ENCODE data around the gene GPATCH11. TPM values are rescaled to one million over a fixed set of nuclear protein-coding genes. Genes with fewer than 3 reads are reported as not detected.

Gene GPATCH11
- polyA plus RNA-seq, 1 experiment, result 2.0 TPM

GRCh38 chr2:37091873-37092272, 7.6 kb downstream of the GPATCH11 start:
- ChIA-PET POLR2A (no interaction called here), CTCF (no interaction called here)
- H3K36me3 ChIP-seq (ENCODE audit: control insufficient read depth, insufficient read depth, low read length), result peaks cover 11% of the 10 kb centered on the region
- no peaks in the 10 kb centered on the region for H3K27me3 ChIP-seq (ENCODE audit: control insufficient read depth, insufficient read depth, low read length)
- H3K4me3 ChIP-seq (ENCODE audit: low read depth, low read length), result no peak overlapping the region
- TF ChIP-seq, protein P1, sequence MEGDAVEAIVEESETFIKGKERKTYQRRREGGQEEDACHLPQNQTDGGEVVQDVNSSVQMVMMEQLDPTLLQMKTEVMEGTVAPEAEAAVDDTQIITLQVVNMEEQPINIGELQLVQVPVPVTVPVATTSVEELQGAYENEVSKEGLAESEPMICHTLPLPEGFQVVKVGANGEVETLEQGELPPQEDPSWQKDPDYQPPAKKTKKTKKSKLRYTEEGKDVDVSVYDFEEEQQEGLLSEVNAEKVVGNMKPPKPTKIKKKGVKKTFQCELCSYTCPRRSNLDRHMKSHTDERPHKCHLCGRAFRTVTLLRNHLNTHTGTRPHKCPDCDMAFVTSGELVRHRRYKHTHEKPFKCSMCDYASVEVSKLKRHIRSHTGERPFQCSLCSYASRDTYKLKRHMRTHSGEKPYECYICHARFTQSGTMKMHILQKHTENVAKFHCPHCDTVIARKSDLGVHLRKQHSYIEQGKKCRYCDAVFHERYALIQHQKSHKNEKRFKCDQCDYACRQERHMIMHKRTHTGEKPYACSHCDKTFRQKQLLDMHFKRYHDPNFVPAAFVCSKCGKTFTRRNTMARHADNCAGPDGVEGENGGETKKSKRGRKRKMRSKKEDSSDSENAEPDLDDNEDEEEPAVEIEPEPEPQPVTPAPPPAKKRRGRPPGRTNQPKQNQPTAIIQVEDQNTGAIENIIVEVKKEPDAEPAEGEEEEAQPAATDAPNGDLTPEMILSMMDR (IDR thresholded peaks at IDR 0.05; ENCODE audit: insufficient read depth, low read depth, low read length), result no peak
- no peak for DNase-seq (ENCODE audit: low read depth)

- CTCF ChIA-PET, result no interaction called here
- POLR2A ChIA-PET, result no interaction called here
- TF ChIP-seq, protein P1 (IDR thresholded peaks at IDR 0.05; ENCODE audit: insufficient read depth, low read depth, low read length), result no peak
- H3K36me3 ChIP-seq (ENCODE audit: control insufficient read depth, insufficient read depth, low read length), result peaks cover 9% of the 10 kb centered on the region
- no peaks in the 10 kb centered on the region for H3K27me3 ChIP-seq (ENCODE audit: control insufficient read depth, insufficient read depth, low read length)
- no peak for DNase-seq (ENCODE audit: low read depth)
- no peak overlapping the region for H3K4me3 ChIP-seq (ENCODE audit: low read depth, low read length)
Observed at GRCh38 chr2:37096568-37096967, 12.2 kb downstream of the GPATCH11 start.

DNA sequence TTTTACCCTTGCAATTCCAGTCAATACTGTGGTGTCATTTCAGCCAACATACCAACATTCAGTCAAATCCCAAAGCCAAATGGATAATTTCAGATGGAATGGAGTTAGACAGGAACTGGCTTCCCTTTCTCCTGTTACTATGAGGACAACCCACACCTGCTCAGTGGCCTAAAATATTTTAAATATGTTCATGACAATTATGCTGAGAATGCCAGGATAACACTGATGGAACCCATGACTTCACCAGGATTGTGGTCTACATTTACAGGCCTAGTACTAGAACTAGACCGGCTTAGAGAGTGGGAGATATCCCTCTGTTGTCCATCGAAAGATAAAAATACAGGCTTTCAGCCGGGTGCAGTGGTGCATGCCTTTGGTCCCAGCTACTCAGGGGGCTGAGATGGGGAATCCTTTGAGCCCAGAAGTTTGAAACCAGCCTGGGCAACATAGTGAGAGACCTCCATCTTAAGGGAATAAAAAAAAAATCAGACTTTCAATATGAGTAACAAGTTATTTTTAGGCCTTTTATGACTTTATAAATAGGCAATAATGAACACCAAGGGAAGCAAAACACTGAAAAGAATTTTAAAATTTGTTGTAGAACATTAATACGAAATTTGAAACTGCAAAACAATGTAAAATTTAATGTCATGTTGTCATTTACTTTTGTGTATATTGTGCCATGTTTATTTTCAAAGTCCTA, 14.2 kb downstream of the GPATCH11 start:
- no peak overlapping the region for H3K4me3 ChIP-seq (ENCODE audit: low read depth, low read length)
- TF ChIP-seq, protein P1 (IDR thresholded peaks at IDR 0.05; ENCODE audit: insufficient read depth, low read depth, low read length), result no peak
- H3K27me3 ChIP-seq (ENCODE audit: control insufficient read depth, insufficient read depth, low read length), result no peaks in the 10 kb centered on the region
- DNase-seq (ENCODE audit: low read depth), result no peak
- CTCF ChIA-PET, result no interaction called here
- H3K36me3 ChIP-seq (ENCODE audit: control insufficient read depth, insufficient read depth, low read length), result peaks cover 7% of the 10 kb centered on the region
- POLR2A ChIA-PET, result no interaction called here

DNA sequence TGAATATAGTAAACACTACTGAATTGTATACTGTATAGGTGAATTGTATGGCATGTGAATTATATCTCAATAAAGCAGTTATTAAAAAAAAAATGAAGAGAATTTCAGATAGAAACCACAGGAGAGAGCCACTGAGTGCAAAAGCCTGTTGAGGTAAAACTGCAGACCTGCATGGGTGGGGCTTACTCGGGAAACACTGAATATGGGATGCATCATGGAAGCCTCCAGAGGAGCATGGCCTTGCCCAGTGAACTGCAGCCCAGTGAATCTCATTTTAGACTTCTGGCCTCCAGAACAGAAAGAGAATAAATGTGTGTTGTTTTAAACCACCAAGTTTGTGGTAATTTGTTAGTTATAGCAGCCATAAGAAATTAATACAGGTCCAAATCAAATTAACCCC, 15.7 kb downstream of the GPATCH11 start:
- no peak overlapping the region for H3K4me3 ChIP-seq (ENCODE audit: low read depth, low read length)
- TF ChIP-seq, protein P1 (IDR thresholded peaks at IDR 0.05; ENCODE audit: insufficient read depth, low read depth, low read length), result no peak

DNA sequence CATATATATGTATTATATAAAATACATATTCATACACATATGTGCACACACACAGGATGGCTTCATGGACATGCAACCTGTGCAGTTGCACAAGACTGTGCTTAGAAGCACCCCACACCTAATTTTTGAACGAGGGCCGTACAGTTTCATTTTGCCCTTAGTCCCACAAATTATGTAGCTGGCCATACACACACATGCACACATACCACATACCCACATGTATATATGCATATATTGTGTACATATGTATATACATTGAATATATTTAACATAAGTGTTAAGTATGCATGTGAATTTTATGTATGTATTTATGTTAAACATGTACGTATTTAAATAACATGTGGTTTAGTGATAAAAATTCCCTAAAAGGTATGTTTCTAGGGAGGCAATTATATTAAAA, 18.3 kb downstream of the GPATCH11 start:
- ChIA-PET CTCF (interaction anchor here (0.6 kb wide), 1 partner anchor 519 kb away, joined by 3 read pairs; no protein-coding TSS in a partner anchor), POLR2A (no interaction called here)
- no peaks in the 10 kb centered on the region for H3K27me3 ChIP-seq (ENCODE audit: control insufficient read depth, insufficient read depth, low read length)
- DNase-seq (ENCODE audit: low read depth), result no peak
- H3K4me3 ChIP-seq (ENCODE audit: low read depth, low read length), result no peak overlapping the region
- TF ChIP-seq, protein P1 (IDR thresholded peaks at IDR 0.05; ENCODE audit: insufficient read depth, low read depth, low read length), result no peak
- H3K36me3 ChIP-seq (ENCODE audit: control insufficient read depth, insufficient read depth, low read length), result peaks cover 6% of the 10 kb centered on the region

More for the DNA sequence above, 15.7 kb downstream of the GPATCH11 start:
- ChIA-PET CTCF (no interaction called here), POLR2A (no interaction called here)
- Histone ChIP-seq H3K27me3 (ENCODE audit: control insufficient read depth, insufficient read depth, low read length) (no peaks in the 10 kb centered on the region), H3K36me3 (ENCODE audit: control insufficient read depth, insufficient read depth, low read length) (peaks cover 4% of the 10 kb centered on the region)
- DNase-seq (ENCODE audit: low read depth), result no peak
